PFSK-1 (cell line): ENCODE data around the gene MARK4.

Experiments used
- FOXP2 ChIP-seq: optimal IDR thresholded peaks from 2 replicates; pipeline ENCODE3; 2011; ENCODE audit warnings: borderline replicate concordance, control low read depth, inconsistent platforms; ENCODE audit not compliant: insufficient read depth; ENCODE audit errors: extremely low read length, extremely low read depth
- POLR2AphosphoS5 ChIP-seq: IDR thresholded peaks from 2 replicates; pipeline ENCODE4 v1.6.1; 2012; ENCODE audit warnings: low read depth, mild to moderate bottlenecking, control low read depth, low read length, moderate library complexity
- SIN3A ChIP-seq: IDR thresholded peaks from 2 replicates; pipeline ENCODE4 v1.6.1; 2012; ENCODE audit warnings: mild to moderate bottlenecking, low read length, moderate library complexity, borderline replicate concordance; ENCODE audit not compliant: insufficient read depth
- TAF1 ChIP-seq: IDR thresholded peaks from 2 replicates; pipeline ENCODE4 v1.6.1; 2012; ENCODE audit warnings: low read length, control low read depth, borderline replicate concordance; ENCODE audit not compliant: insufficient read depth
- TF ChIP-seq, protein P1 (sequence below), 2 experiments: IDR thresholded peaks; 2 replicates each; pipeline versions ENCODE4 v1.6.1 to v1.8.0; 2011 to 2012; ENCODE audit warnings: low read depth in 2 of 2, low read length in 2 of 2, control low read depth in 1 of 2, inconsistent platforms in 1 of 2, mild to moderate bottlenecking in 1 of 2, moderate library complexity in 1 of 2; ENCODE audit not compliant: insufficient read depth in 1 of 2

MARK4 gene

DNA sequence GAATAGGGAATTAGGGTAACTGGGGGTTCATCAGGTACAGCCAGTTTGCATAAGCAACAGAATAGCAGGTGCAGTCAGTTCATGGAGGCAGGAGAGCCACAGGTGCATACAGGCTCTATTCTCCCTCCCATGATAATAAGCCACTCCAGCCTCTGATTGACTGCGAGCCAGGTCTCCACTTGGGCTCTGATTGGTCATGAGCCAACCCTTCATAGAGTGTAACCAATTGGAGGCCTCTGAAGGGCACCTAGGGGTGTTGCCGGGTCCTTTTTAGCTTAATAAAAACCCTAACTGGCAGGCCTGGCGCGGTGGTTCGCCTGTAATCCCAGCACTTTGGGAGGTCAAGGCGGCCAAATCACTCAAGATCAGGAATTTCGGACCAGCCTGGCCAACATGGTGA lies 80.3 kb downstream of the MARK4 start:
- TF ChIP-seq, protein P1, sequence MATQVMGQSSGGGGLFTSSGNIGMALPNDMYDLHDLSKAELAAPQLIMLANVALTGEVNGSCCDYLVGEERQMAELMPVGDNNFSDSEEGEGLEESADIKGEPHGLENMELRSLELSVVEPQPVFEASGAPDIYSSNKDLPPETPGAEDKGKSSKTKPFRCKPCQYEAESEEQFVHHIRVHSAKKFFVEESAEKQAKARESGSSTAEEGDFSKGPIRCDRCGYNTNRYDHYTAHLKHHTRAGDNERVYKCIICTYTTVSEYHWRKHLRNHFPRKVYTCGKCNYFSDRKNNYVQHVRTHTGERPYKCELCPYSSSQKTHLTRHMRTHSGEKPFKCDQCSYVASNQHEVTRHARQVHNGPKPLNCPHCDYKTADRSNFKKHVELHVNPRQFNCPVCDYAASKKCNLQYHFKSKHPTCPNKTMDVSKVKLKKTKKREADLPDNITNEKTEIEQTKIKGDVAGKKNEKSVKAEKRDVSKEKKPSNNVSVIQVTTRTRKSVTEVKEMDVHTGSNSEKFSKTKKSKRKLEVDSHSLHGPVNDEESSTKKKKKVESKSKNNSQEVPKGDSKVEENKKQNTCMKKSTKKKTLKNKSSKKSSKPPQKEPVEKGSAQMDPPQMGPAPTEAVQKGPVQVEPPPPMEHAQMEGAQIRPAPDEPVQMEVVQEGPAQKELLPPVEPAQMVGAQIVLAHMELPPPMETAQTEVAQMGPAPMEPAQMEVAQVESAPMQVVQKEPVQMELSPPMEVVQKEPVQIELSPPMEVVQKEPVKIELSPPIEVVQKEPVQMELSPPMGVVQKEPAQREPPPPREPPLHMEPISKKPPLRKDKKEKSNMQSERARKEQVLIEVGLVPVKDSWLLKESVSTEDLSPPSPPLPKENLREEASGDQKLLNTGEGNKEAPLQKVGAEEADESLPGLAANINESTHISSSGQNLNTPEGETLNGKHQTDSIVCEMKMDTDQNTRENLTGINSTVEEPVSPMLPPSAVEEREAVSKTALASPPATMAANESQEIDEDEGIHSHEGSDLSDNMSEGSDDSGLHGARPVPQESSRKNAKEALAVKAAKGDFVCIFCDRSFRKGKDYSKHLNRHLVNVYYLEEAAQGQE (IDR thresholded peaks at IDR 0.05; ENCODE audit: insufficient read depth in 1 of 2, low read depth in 2 of 2, low read length in 2 of 2), result no peak
- TF ChIP-seq TAF1, result no peak
- no peak for TF ChIP-seq SIN3A
- no peak for TF ChIP-seq FOXP2
- no peak for TF ChIP-seq POLR2AphosphoS5

DNA sequence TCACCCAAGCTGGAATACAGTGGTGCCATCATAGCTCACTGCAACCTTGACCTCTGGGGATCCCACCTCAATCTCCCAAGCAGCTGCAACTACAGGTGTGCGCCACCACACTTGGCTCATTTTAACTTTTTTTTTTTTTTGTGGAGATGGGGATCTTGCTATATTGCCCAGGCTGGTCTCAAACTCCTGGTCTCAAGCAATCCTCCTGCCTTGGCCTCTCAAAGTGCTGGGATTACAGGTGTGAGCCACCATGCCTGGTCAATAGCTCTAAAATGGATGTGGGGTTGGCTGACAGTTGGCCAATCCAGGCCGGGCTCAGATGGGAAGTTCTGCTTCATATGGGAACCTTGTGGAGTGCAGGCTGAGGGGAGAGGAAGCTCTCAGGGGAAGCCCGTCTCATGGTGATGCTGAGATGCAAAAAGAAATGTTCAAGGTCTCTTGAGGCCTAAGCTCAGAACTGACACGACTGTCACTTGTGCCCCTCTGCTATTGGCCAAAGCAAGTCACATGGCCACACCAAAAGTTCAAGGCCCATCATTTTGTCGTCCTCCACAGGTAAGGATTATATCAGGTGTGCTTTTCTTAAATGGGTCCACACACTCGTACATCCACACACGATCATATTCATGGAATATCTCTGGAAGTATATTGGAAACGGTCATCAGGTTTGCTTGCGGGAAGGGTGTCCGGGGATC lies 82.7 kb downstream of the MARK4 start:
- no peak for TF ChIP-seq FOXP2
- no peak for TF ChIP-seq POLR2AphosphoS5
- TF ChIP-seq SIN3A, result no peak
- TF ChIP-seq, protein P1 (IDR thresholded peaks at IDR 0.05; ENCODE audit: insufficient read depth in 1 of 2, low read depth in 2 of 2, low read length in 2 of 2), result no peak
- TF ChIP-seq TAF1, result no peak

DNA sequence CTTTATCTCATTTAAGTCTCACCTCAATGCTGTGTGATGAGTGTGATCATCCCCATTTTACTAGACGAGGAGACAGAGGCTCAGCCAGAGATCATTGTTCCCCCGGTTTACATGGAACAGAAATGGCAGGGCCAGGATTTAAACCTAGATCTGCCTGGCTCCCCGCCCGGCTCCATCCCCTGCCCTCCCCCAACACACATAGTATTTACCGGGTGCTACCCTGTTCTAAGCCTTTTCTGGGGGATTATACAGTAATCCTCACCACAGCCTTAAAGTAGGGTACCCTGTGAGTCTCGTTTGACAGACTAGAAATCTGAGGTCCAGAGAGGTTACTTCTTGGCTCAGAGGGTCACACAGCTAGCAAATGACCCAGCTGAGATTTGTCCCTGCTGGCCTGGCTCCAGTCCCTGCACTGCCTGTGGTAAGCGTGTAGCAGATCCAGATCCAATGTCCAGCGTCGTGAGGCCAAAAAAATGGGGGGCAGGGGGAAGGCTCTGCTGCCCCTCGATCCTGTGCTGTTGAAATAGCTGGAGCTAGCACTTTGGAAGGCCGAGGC lies 85.7 kb downstream of the MARK4 start:
- TF ChIP-seq FOXP2 (no peak), TAF1 (no peak)

DNA sequence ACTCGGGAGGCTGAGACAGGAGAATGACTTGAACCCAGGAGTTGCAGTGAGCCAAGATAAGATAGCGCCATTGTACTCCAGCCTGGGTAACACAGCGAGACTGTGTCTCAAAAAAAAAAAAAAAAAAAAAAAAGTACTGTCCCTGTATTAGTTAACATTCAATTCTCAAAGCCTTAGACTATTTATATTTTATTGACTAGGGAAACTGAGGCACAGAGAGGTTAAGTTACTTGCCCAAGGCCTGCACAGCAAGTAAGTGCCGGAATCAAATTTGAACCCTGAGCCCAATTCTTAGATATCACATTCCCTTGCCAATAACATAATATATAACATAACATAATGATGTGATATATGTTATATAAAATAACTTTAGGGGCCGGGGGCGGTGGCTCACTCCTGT lies 88.6 kb downstream of the MARK4 start:
- TF ChIP-seq TAF1 (no peak), FOXP2 (no peak), POLR2AphosphoS5 (no peak), SIN3A (no peak)
- TF ChIP-seq, protein P1 (IDR thresholded peaks at IDR 0.05; ENCODE audit: insufficient read depth in 1 of 2, low read depth in 2 of 2, low read length in 2 of 2), result no peak

DNA sequence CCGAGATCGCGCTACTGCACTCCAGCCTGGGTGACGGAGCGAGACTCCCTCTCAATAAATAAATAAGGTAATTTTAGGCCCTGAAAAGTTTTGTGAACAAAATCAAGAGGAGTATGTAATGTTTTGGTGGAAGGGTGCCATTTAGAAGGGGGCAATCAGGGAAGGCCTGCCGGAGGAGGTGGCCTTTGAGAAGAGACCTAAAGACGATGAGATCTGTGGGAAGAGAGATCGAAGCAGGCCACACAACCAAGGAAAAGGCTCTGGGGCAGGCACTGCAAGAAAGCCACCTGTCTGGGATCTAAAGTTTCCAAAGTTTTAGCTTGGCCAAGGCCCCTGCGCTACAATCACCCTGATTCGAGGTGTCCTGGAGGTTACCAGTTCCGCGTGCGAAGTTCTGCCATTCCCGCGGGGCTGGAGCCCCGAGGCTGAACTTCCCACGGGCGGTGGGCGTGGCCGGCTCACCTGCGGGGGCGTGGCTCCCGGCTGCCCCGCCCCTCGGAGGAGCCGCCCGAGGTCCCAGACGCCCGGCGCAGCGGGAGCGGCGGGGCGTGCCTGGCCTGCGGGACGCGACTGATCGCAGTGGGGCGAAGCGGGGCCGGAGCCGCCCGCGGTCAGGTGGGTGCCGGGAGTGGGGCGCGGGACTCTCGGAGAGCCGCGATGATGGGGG lies 89.3 kb downstream of the MARK4 start, which contains the start of gene KLC3:
Gene KLC3 (plus strand): TSS at position 519 of the 667 bp plus-strand sequence. CDS start 4,792 bp downstream, outside the sequence.
- TF ChIP-seq TAF1 (no peak), SIN3A (no peak), POLR2AphosphoS5 (no peak), FOXP2 (no peak)
- TF ChIP-seq, protein P1 (IDR thresholded peaks at IDR 0.05; ENCODE audit: insufficient read depth in 1 of 2, low read depth in 2 of 2, low read length in 2 of 2), result no peak
